Peyer's patch (tissue), 4 donors: ENCODE data around the gene OR14J1. TPM values are rescaled to one million over a fixed set of nuclear protein-coding genes. Genes with fewer than 3 reads are reported as not detected.
"Not testable (repeated sequence)": the region's sequence is repeated elsewhere in the genome, so short reads cannot be mapped to it uniquely, and the experiment has no call there.

Experiments
- DNase-seq, 3 donors: peaks; one replicate each; pipeline ENCODE4 v3.0.0-alpha.2; 2017 to 2019
- H3K27ac ChIP-seq, 4 donors: fragments of 200-600 bp; sonication (generic); one replicate each; pipeline ENCODE4 v1.5.1; 2016 to 2019
- H3K27me3 ChIP-seq, 2 donors: fragments of 200-600 bp; sonication (generic); one replicate each; pipeline ENCODE4 v1.5.1; 2019
- H3K36me3 ChIP-seq, 3 donors: fragments of 200-600 bp; sonication (generic); one replicate each; pipeline ENCODE4 v1.5.1; 2016 to 2019
- H3K4me1 ChIP-seq, 4 donors: fragments of 200-600 bp; sonication (generic); one replicate each; pipeline ENCODE4 v1.5.1; 2016 to 2019
- H3K4me3 ChIP-seq, 4 donors: fragments of 200-600 bp; sonication (generic); 1 replicate in 3 of 4; 2 replicates in 1 of 4; pipeline ENCODE4 v1.5.1; 2016 to 2019; ENCODE audit warnings: mild to moderate bottlenecking in 1 of 4
- H3K9me3 ChIP-seq, 4 donors: fragments of 200-600 bp; sonication (generic); one replicate each; pipeline ENCODE4 v1.5.1; 2016 to 2019; ENCODE audit warnings: mild to moderate bottlenecking in 1 of 4
- CTCF ChIP-seq, 6 experiments: fragments of 450-650 bp in 4 of 6; fragments of 200-600 bp in 2 of 6; sonication (generic) in 1 of 6; IDR thresholded peaks; one replicate each; pipeline ENCODE4 v1.5.1; 2017 to 2019; ENCODE audit warnings: antibody characterized with exemption in 6 of 6, mild to moderate bottlenecking in 3 of 6, moderate library complexity in 1 of 6
- POLR2A ChIP-seq, 2 donors: fragments of 450-650 bp; IDR thresholded peaks; one replicate each; pipeline ENCODE4 v1.5.1; 2017; ENCODE audit warnings: antibody characterized with exemption in 2 of 2, mild to moderate bottlenecking in 2 of 2, moderate library complexity in 2 of 2
- total RNA-seq, 4 donors: library from RNA; depleted of rRNA; stranded (reverse); fragments of >200 nt; gene quantifications; one replicate each; pipeline ENCODE4 v1.1.0, GENCODE V29; 2016

The OR14J1 gene
- total RNA-seq, 4 donors from 2014 or later: not detected

GRCh38 chr6:29295181-29295585 is 6.3 kb upstream of the OR14J1 start:
- Histone ChIP-seq H3K4me3 (no peak overlapping the region), H3K36me3 (no peaks in the 10 kb centered on the region), H3K4me1 (no peaks in the 10 kb centered on the region), H3K27ac (no peak overlapping the region), H3K27me3 (no peaks in the 10 kb centered on the region), H3K9me3 (no peaks in the 10 kb centered on the region)
- TF ChIP-seq POLR2A (IDR thresholded peaks at IDR 0.05) (no peak), CTCF (IDR thresholded peaks at IDR 0.05) (no peak)
- DNase-seq: no peak

- TF ChIP-seq POLR2A (IDR thresholded peaks at IDR 0.05): no peak
- TF ChIP-seq CTCF (IDR thresholded peaks at IDR 0.05): no peak
- H3K27me3 ChIP-seq: no peaks in the 10 kb centered on the region
- H3K36me3 ChIP-seq: no peaks in the 10 kb centered on the region
- no peaks in the 10 kb centered on the region for H3K9me3 ChIP-seq
- H3K27ac ChIP-seq: no peak overlapping the region
- no peak overlapping the region for H3K4me3 ChIP-seq
- no peak for DNase-seq
- no peaks in the 10 kb centered on the region for H3K4me1 ChIP-seq
Measured at GRCh38 chr6:29295623-29296022, 5.9 kb upstream of the OR14J1 start.

DNA sequence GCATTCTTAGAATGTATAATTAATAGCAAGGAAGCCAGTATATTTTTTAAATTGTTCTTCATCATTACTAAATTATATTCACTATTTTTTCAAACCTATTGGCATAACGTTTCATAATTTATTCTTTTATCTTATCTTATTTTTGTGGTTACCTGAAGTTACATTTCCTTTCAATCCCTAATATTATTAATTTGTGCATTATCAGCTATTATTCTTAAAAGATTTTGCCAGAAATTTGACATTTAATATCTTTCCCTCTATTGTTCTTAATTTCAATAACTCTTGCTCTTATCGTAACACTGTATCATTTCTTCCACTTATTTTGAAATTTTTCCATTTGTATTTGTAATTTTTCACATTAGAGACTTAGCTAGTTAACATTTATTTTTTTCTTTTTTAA is 18.4 kb downstream of the OR14J1 start:
- Histone ChIP-seq H3K27ac (no peak overlapping the region), H3K27me3 (no peaks in the 10 kb centered on the region), H3K4me1 (no peaks in the 10 kb centered on the region), H3K4me3 (no peak overlapping the region), H3K9me3 (no peaks in the 10 kb centered on the region), H3K36me3 (no peaks in the 10 kb centered on the region)
- no peak for DNase-seq
- no peak for TF ChIP-seq CTCF (IDR thresholded peaks at IDR 0.05)
- no peak for TF ChIP-seq POLR2A (IDR thresholded peaks at IDR 0.05)

GRCh38 chr6:29323332-29323731 is 21.8 kb downstream of the OR14J1 start:
- not testable (repeated sequence) for H3K4me3 ChIP-seq, H3K4me1 ChIP-seq, H3K27ac ChIP-seq, H3K9me3 ChIP-seq, DNase-seq, H3K36me3 ChIP-seq, H3K27me3 ChIP-seq

DNA sequence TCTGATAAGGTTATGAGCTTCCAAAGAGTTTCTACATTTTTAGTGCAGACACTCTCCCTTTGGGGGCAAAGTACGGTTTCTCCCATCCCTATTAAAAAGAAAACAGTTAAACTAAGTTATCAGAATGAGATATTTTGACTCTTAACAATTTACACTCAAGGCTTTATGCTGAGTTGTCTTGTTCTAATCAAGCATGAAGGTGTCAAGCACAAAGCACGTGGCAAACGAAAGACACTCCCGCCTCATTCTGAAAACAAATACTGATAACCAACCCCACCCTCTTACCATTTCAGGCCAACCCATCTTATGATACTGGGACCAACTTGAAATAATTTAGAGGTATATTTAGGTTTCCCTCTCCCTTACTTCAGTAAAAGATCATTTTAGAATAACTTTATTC is 24.3 kb downstream of the OR14J1 start:
- no peaks in the 10 kb centered on the region for H3K9me3 ChIP-seq
- H3K27ac ChIP-seq: no peak overlapping the region
- DNase-seq: no peak
- no peaks in the 10 kb centered on the region for H3K4me1 ChIP-seq
- no peaks in the 10 kb centered on the region for H3K36me3 ChIP-seq
- TF ChIP-seq POLR2A (IDR thresholded peaks at IDR 0.05): no peak
- TF ChIP-seq CTCF (IDR thresholded peaks at IDR 0.05): no peak
- H3K4me3 ChIP-seq: no peak overlapping the region
- H3K27me3 ChIP-seq: no peaks in the 10 kb centered on the region

DNA sequence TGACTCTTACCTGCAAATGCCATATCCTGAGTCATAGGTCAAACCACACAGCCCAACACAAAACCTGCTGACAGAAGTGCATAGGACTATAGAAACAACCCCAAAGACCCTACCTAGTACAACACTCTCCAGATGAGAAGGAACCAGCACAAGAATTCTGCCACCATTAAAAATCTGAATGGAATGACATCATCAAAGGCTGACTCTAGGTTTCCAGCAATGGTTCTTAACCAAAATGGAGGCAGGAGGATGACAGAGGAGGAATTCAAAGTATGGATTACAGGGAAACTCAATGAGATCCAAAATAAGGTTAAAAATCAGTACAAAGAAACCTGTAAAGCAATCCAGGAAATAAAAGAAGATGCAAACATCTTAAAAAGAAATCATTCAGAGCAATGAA is 31.2 kb downstream of the OR14J1 start:
- Histone ChIP-seq H3K27me3 (no peaks in the 10 kb centered on the region), H3K4me1 (no peaks in the 10 kb centered on the region), H3K36me3 (no peaks in the 10 kb centered on the region), H3K27ac (no peak overlapping the region), H3K4me3 (no peak overlapping the region), H3K9me3 (no peaks in the 10 kb centered on the region)
- DNase-seq: no peak
- TF ChIP-seq CTCF (IDR thresholded peaks at IDR 0.05) (no peak), POLR2A (IDR thresholded peaks at IDR 0.05) (no peak)
